GM23248 (cell line): ENCODE data around the gene HNRNPLL. TPM values are rescaled to one million over a fixed set of nuclear protein-coding genes. Genes with fewer than 3 reads are reported as not detected.
A peak's percentile ranks its signal among the peaks of the same experiment; 100 is the strongest.
"Not testable (repeated sequence)": the region's sequence is repeated elsewhere in the genome, so short reads cannot be mapped to it uniquely, and the experiment has no call there.

ENCODE experiments used
- DNase-seq: peaks from one replicate; pipeline ENCODE4 v3.0.0-alpha.2; 2015
- H2AFZ ChIP-seq: fragments of 200-600 bp; sonication (generic); 2 replicates; pipeline ENCODE4 v1.6.1; 2016; ENCODE audit warnings: antibody characterized with exemption
- H3F3A ChIP-seq: fragments of 200-600 bp; sonication (generic); 2 replicates; pipeline ENCODE4 v1.6.1; 2016; ENCODE audit warnings: mild to moderate bottlenecking, antibody characterized with exemption, mixed run types; ENCODE audit not compliant: insufficient read depth
- H3K27ac ChIP-seq: fragments of 200-600 bp; sonication (generic); 2 replicates; pipeline ENCODE4 v1.5.1; 2016; ENCODE audit warnings: mild to moderate bottlenecking
- H3K27me3 ChIP-seq: fragments of 200-600 bp; sonication (generic); replicated peaks from 2 replicates; pipeline ENCODE4 v1.6.1; 2016; ENCODE audit warnings: mild to moderate bottlenecking; ENCODE audit not compliant: insufficient read depth
- H3K36me3 ChIP-seq: fragments of 200-600 bp; sonication (generic); 2 replicates; pipeline ENCODE4 v1.6.1; 2016; ENCODE audit warnings: low read depth, mild to moderate bottlenecking
- H3K4me1 ChIP-seq: fragments of 200-600 bp; sonication (generic); 2 replicates; pipeline ENCODE4 v1.6.1; 2016; ENCODE audit warnings: mild to moderate bottlenecking; ENCODE audit not compliant: insufficient read depth
- H3K4me2 ChIP-seq: fragments of 200-600 bp; sonication (generic); one replicate; pipeline ENCODE4 v1.6.1; 2016; ENCODE audit warnings: mild to moderate bottlenecking; ENCODE audit not compliant: unreplicated experiment
- H3K4me3 ChIP-seq: fragments of 200-600 bp; sonication (generic); 2 replicates; pipeline ENCODE4 v1.5.1; 2016; ENCODE audit warnings: mild to moderate bottlenecking
- H3K79me2 ChIP-seq: fragments of 200-600 bp; sonication (generic); 2 replicates; pipeline ENCODE4 v1.6.1; 2016; ENCODE audit warnings: mild to moderate bottlenecking; ENCODE audit not compliant: insufficient read depth
- H3K9ac ChIP-seq: fragments of 200-600 bp; sonication (generic); 2 replicates; pipeline ENCODE4 v1.6.1; 2016; ENCODE audit warnings: mild to moderate bottlenecking
- H3K9me2 ChIP-seq: fragments of 200-600 bp; sonication (generic); 2 replicates; pipeline ENCODE4 v1.6.1; 2016; ENCODE audit warnings: mixed run types, mild to moderate bottlenecking, moderate library complexity; ENCODE audit not compliant: insufficient read depth
- H3K9me3 ChIP-seq: fragments of 200-600 bp; sonication (generic); one replicate; pipeline ENCODE4 v1.6.1; 2017; ENCODE audit warnings: low read depth
- H4K20me1 ChIP-seq: fragments of 200-600 bp; sonication (generic); 2 replicates; pipeline ENCODE4 v1.6.0; 2016; ENCODE audit not compliant: insufficient read depth
- EZH2 ChIP-seq: fragments of 200-600 bp; sonication (generic); IDR thresholded peaks from 2 replicates; pipeline ENCODE4 v1.6.1; 2018; ENCODE audit warnings: antibody characterized with exemption, mild to moderate bottlenecking; ENCODE audit not compliant: insufficient read depth, poor library complexity, severe bottlenecking
- EZH2phosphoT487 ChIP-seq: fragments of 200-600 bp; sonication (generic); IDR thresholded peaks from 2 replicates; pipeline ENCODE4 v1.6.1; 2018; ENCODE audit warnings: antibody characterized with exemption, moderate library complexity, mild to moderate bottlenecking, low read depth; ENCODE audit not compliant: insufficient read depth
- WGBS, 2 experiments: methylation state at CpG; one replicate each; pipeline ENCODE4 v1.1.6; 2015 to 2017; ENCODE audit warnings: low lambda C conversion rate in 2 of 2, low coverage in 1 of 2; ENCODE audit errors: missing lambda C conversion rate in 2 of 2; 5-methylcytosine and 5-hydroxymethylcytosine counted together
- in situ Hi-C: fragments of 300-500 bp; cut with MboI; formaldehyde crosslinking; loops from 2 replicates; pipeline ENCODE4 v1.15.0; 2020
- polyA plus RNA-seq: library from polyadenylated mRNA; unstranded; fragments of >200 nt; fragmentation: Nextera tagmentation; extraction: Ambion mirVana; gene quantifications from 2 replicates; pipeline ENCODE4 v1.2.1, GENCODE V29; 2016
- total RNA-seq: library from RNA; depleted of rRNA; stranded (reverse); fragments of >200 nt; shearing (Covaris generic); gene quantifications from 2 replicates; pipeline ENCODE4 v1.2.3, GENCODE V29; 2014

HNRNPLL gene
- total and polyA plus RNA-seq, 2 experiments from 2014 or later: 31.3 to 42.6 TPM

- H3K79me2 ChIP-seq: no peaks in the 10 kb centered on the region
- no peaks in the 10 kb centered on the region for H3K9me2 ChIP-seq
- in situ Hi-C loops: no loop called here
- no peak overlapping the region for H3K4me3 ChIP-seq
- H3K9ac ChIP-seq: no peak overlapping the region
- H4K20me1 ChIP-seq: no peaks in the 10 kb centered on the region
- H3K4me2 ChIP-seq: no peak overlapping the region
- H3K4me1 ChIP-seq: 0 out of 2 replicates have a peak, but pooled peaks cover 13% of the 10 kb centered on the region
- no peaks in the 10 kb centered on the region for H3K27me3 ChIP-seq
- no peaks in the 10 kb centered on the region for H3K9me3 ChIP-seq
- no peaks in the 10 kb centered on the region for H3K36me3 ChIP-seq
- WGBS, 2 experiments: 4 to 12% methylated on average over 1 of the region's 1 CpG
- TF ChIP-seq EZH2phosphoT487 (no peak), EZH2 (no peak)
- H2AFZ ChIP-seq: no peak overlapping the region
- H3F3A ChIP-seq: no peaks in the 10 kb centered on the region
- peak; percentile 54 for DNase-seq
- no peak overlapping the region for H3K27ac ChIP-seq
These were observed 12.5 kb upstream of the HNRNPLL start for GRCh38 chr2:38615237-38615636.

DNA sequence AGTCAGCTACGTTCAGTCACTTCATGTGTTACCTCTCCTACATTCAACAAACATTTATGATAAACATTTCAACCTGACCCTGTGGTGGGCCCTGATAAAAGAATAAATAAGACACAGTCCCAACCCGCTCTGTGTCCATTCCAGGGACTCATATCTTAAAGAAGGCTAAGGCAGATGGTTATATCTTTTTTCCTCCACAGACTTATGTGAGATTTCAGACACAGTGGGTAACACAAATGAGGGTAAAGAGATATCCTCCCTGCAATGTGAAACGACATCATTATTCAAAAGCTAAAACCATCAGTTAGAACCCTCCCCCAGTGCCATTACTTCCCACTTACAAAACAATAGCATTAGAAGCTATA is 11.1 kb upstream of the HNRNPLL start:
- Histone ChIP-seq H3K79me2 (no peaks in the 10 kb centered on the region), H3K4me3 (no peak overlapping the region), H3K36me3 (no peaks in the 10 kb centered on the region), H3K4me1 (0 out of 2 replicates have a peak, but pooled peaks cover 13% of the 10 kb centered on the region), H2AFZ (no peak overlapping the region), H3K9me2 (no peaks in the 10 kb centered on the region), H3K4me2 (no peak overlapping the region), H3K27me3 (no peaks in the 10 kb centered on the region), H4K20me1 (no peaks in the 10 kb centered on the region), H3K9me3 (no peaks in the 10 kb centered on the region), H3K27ac (no peak overlapping the region), H3K9ac (no peak overlapping the region), H3F3A (no peaks in the 10 kb centered on the region)
- in situ Hi-C loops: no loop called here
- DNase-seq: no peak
- TF ChIP-seq EZH2 (no peak), EZH2phosphoT487 (no peak)
- 63 to 67% methylated on average over 3 of the region's 3 CpGs for WGBS, 2 experiments

GRCh38 chr2:38613126-38613848 is 10.6 kb upstream of the HNRNPLL start:
- no peaks in the 10 kb centered on the region for H3F3A ChIP-seq
- H3K27me3 ChIP-seq: no peaks in the 10 kb centered on the region
- peak; percentile 39 for DNase-seq
- in situ Hi-C loops: no loop called here
- 0 out of 2 replicates have a peak, but pooled peaks cover 13% of the 10 kb centered on the region for H3K4me1 ChIP-seq
- no peaks in the 10 kb centered on the region for H3K9me3 ChIP-seq
- TF ChIP-seq EZH2phosphoT487: no peak
- TF ChIP-seq EZH2: no peak
- H3K79me2 ChIP-seq: no peaks in the 10 kb centered on the region
- H3K4me3 ChIP-seq: no peak overlapping the region
- no peaks in the 10 kb centered on the region for H3K36me3 ChIP-seq
- no peak overlapping the region for H3K9ac ChIP-seq
- H3K9me2 ChIP-seq: no peaks in the 10 kb centered on the region
- H3K4me2 ChIP-seq: no peak overlapping the region
- H3K27ac ChIP-seq: no peak overlapping the region
- no peaks in the 10 kb centered on the region for H4K20me1 ChIP-seq
- no peak overlapping the region for H2AFZ ChIP-seq
- 61 to 63% methylated on average over 10 of the region's 10 CpGs for WGBS, 2 experiments

GRCh38 chr2:38610851-38611801 is 8.4 kb upstream of the HNRNPLL start:
- Histone ChIP-seq H3K27me3 (no peaks in the 10 kb centered on the region), H3K4me2 (no peak overlapping the region), H3K27ac (no peak overlapping the region), H3K36me3 (no peaks in the 10 kb centered on the region), H3K79me2 (no peaks in the 10 kb centered on the region), H4K20me1 (no peaks in the 10 kb centered on the region), H3K4me1 (0 out of 2 replicates have a peak, but pooled peaks cover 13% of the 10 kb centered on the region), H2AFZ (no peak overlapping the region), H3K9me3 (no peaks in the 10 kb centered on the region), H3F3A (no peaks in the 10 kb centered on the region), H3K9me2 (no peaks in the 10 kb centered on the region), H3K9ac (no peak overlapping the region), H3K4me3 (no peak overlapping the region)
- peak; percentile 30 for DNase-seq
- in situ Hi-C loops: no loop called here
- WGBS, 2 experiments: 85 to 86% methylated on average over 7 to 8 of the region's 8 CpGs
- TF ChIP-seq EZH2phosphoT487 (no peak), EZH2 (no peak)

- not testable (repeated sequence) for H3K36me3 ChIP-seq, H3F3A ChIP-seq, H3K4me3 ChIP-seq, H3K27me3 ChIP-seq, H3K9me2 ChIP-seq, H3K27ac ChIP-seq, H3K9me3 ChIP-seq, H3K79me2 ChIP-seq, DNase-seq, H2AFZ ChIP-seq, H3K9ac ChIP-seq, H3K4me1 ChIP-seq, H3K4me2 ChIP-seq, H4K20me1 ChIP-seq
- in situ Hi-C loops: loop anchor here (10.0 kb wide), 1 partner anchor 106 kb away; no protein-coding TSS in a partner anchor
- 81 to 96% methylated on average over 2 of the region's 2 CpGs for WGBS, 2 experiments
These were observed 6.5 kb upstream of the HNRNPLL start for GRCh38 chr2:38609246-38609645.
